Stimulated activated CD4-positive, alpha-beta T cell treated with anti-CD3 and anti-CD28 coated beads, Interleukin-4, amount 100 ng/mL, for 48 hours (primary cell): ENCODE results near the gene HSF4.

Source experiments
- DNase-seq, 2 donors: peaks; one replicate each; pipeline ENCODE4 v3.0.0-alpha.2; 2020; ENCODE audit warnings: low read depth in 2 of 2

HSF4 gene

DNA sequence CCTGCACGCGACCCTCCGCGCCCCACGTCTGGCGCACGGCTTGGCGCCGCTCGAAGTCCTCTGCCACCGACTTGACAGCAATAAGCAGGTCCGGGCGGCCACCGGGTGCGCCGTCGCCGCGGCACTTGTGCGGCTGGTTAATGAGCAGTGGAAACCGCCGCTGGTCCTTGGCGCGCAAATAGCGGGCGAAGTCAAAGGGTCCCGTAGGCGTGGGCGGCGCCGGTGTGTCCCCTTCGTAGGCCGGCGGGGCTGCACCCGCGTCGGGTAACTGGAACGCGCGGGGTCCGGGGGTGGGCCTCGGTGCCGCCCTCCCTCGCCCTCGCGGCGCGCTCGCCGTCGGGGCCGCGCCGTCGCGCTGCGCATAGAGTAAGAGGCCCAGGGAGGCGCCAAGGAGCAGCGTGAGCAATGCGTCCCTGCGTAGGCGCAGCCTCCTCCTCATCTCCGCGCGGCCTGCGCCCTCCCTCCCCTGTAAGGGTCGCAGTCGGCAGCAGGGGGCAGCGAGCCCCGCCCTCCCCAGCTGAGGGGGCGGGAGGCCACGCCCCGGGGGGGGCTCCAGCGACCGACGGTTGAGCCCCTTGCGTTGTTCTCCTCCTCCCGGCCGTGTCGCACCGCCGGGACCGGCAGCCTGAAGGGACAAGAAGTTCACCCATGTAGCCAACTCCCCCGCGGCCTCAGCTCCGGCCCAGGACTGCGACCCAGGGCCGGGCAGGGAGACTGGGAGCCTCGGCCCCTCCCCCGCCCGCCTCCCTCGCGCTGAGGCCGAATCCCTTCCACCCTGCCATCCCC, 14.3 kb upstream of the HSF4 start:
- DNase-seq, result no peak

DNA sequence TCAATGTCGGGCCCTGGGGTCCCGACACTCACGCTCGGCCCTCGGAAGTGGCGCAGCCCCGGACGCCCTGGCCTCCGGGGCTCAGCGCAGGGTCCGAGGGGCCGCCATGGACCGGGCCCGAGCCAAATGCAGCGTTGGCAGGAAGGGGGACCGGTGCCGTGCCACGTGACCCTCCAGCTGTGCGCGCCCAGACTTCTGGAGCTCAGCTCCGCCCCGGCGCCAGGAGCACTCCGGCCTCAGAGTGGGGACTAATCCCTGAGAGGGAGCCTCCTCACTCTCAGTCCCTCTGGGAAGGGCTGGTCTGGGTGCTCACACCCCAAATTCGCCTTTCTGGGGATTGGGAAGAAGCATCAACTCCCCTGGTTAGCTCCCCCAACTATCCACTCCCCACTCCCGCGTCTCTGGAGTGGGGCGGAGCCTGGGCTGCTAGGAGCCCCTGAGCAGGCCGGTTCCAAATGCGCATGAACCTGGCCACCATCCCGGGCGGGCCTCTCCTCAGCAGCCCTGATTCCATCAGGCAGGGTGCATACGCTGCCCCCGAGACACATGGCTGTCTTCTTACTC, 13.6 kb upstream of the HSF4 start, which contains the start of gene B3GNT9:
Gene B3GNT9 (minus strand): TSS at position 166 of the 564 bp plus-strand sequence. CDS start 513 bp downstream, outside the sequence.
- no peak for DNase-seq

DNA sequence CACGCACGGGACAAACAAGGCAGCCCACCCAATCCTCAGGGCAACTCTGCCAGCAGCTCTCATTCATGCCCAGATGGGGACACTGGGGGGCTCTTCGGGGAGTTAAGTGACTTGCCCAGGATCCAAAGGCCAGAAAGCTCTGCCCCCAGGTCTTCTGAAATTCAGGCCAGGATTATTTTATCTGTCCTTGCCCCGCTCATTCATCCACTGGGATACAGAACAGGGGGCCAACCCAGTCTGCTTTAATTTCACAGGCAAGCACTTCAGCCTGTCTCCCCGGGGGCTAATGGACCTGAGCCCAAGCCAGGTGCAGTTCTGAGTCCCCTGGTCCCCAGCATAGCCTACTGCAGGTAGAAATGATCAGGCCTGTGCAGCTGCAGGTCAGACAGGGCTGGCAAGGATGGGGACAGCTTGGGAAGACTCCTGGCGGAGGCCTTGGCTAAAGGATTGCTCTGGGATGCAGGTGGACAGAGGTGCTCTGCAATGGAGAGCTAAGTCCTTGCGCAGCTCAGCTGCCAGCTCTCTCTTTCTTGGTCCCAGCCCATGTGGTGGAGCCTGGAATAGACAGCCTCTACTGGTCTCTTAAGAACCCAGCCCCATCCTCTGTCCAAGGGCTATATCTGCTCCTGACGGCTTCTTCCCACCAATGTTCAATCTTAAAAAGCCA, 13.0 kb upstream of the HSF4 start:
- no peak for DNase-seq

DNA sequence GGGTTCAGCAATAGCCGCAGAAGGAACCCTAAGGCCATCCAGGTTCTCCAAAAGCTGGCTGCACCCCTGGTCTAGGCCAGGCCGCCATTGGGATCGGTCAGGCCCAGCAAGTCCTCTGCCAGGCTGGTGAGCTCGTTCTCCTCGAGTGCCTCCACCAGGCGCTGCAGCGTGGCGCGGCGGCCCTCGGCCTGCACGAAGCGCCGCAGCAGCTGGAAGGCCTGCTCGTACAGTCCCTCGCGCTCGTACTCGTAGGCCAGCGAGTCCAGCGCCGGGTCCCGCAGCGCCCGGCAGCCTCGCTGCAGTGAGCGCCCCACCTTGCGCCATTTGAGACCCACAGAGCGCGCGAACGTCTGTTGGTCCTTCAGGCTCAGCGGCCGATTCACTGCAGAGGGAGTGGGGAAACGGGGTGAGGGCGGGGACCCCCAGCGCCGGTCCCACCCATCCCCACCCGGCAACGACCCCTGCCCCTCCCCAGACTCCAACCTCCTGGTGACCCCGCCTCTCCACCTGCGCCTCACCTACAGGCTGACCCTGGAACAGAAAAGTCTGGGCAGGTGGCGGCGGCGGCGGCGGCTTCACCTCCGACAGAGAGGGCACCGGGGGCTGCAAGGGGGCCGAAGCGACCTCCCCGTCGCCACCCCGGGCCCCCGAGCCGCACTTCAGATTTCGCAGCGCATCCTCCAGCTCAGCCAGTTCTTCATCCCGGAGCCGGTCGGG, 9.8 kb upstream of the HSF4 start:
- DNase-seq, result no peak

DNA sequence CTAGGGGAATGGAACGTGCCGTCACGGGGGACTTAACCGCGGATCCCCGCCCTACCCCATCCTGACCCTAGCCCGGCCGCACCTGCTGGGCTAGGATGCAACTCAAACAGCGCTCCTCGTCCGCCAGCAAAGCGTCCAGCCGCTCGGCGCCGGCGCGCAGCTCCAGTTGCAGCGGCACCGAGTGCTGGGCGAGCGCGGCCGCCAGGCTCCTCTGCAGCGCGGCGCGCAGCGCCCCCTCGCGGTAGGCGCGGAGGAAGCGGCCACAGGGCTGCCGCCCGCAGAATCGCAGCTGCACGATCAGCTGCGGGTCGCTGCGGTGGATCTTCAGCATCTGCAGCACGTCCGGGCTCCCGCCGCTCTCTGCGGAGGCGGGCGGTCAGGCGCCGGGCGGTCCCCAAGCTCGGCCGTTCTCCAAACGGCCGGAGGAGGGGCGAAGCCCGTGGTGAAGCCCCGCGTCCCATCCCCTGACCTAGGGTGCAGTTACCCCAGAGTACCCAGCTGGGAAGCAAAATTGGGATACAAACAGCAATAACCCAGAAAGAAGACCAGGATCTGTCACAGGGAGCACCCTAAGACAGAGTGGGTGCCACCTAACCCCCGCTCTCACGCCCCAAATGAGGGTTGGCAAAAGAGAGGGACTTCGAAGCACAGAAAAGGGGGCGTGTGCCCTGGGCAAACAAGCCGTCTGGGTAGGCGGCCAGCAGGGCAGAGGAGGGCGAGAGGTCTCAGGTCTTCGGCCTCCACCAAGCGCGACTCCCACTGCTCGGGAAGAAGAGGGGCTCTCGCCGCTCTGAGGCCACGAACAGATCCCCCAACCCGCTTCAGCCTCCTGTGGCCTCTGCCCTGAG, 9.0 kb upstream of the HSF4 start:
- peak; percentile 72 to 83 for DNase-seq

DNA sequence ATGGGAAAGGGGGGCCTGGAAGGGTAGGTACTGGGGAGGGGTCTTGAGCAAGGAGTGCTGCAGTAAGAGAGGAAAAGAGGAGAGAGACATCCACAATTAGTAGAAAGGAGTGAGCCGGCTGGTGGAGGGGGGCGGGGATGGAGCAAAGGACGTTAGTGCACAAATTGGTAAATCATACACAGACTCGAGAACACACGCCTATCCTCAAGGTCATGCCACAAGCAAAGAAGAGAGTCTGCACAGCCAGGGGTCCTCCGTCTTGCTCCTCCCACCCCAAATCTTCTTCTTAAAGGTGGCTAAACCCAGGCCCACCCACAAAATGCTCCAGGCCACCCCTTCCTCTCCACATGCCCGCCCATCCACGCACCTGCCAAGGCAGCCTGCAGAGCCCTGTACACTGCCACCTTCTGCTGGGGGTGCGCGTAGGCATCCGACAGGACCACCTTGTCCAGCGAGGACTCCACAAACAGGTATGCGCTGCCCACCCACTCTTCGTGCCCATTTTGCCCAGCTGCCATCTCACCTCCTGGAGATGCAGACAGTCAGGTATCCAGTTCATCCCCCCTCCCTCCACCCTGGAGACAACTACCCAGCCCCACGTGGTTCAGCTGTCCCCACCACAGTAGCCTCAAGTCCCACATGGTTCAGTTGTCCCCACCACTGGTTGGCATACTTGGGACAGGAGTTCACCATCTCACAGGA, 8.3 kb upstream of the HSF4 start:
- no peak for DNase-seq

DNA sequence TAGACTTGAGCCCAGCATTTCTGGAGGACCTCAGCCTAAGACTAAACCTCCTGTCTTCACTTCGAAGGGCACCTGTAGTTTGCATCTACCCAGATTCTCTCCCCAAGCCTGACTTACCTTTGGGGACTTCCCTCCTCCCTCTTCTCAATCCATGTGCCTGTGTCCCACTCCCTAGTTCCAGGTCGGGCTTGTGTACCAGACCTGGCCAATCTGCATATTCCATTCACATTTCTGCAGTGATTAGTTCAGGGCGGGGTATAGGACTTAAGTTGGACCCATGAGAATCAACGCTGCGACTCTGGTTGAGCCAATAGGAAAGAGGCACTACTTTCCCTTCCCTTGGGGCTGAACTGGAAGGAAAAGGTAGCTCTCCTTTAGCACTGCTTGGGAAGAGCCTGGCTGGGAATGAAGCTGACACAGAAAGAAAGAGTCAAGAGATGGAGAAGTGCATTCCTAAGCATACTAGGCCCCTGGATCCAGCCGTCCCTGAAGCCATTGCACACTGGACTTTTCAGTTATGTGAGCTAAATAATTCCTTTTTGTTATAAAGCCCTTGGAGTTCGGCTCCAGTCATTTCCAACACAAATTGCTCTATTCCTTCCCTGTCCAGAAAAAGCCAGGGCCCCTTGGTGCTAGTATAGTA, 7.3 kb upstream of the HSF4 start:
- no peak for DNase-seq

DNA sequence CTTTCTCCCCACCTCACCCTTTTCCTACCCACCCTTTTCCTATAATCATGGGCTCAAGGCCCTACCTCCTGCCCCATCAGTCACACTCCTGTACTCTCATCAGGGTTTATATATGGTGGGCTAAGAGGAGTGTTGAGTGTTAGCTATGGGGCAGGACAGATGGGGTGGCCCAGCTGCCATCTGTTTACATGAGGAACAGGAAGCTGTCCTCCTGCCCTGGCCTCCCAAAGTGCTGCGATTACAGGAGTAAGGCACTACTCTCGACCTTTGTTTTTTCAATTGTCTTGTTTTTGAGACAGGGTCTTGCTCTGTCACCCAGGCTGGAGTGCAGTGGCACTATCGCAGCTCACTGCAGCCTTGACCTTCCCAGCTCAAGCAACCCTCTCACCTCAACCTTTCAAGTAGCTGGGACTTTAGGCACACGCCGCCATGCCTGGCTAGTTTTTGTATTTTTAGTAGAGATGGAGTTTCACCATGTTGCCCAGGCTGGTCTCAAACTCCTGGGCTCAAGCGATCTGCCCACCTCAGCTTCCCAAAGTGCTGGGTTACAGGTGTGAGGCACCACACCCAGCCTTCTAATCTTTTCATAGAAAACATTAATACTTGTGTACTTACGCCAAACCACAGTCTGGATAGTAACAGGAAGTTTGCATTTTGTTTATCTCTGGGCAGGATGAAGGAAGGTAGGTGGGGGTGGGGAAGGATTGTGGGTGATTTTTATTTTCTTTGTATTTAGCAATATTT, 6.5 kb upstream of the HSF4 start:
- no peak for DNase-seq

DNA sequence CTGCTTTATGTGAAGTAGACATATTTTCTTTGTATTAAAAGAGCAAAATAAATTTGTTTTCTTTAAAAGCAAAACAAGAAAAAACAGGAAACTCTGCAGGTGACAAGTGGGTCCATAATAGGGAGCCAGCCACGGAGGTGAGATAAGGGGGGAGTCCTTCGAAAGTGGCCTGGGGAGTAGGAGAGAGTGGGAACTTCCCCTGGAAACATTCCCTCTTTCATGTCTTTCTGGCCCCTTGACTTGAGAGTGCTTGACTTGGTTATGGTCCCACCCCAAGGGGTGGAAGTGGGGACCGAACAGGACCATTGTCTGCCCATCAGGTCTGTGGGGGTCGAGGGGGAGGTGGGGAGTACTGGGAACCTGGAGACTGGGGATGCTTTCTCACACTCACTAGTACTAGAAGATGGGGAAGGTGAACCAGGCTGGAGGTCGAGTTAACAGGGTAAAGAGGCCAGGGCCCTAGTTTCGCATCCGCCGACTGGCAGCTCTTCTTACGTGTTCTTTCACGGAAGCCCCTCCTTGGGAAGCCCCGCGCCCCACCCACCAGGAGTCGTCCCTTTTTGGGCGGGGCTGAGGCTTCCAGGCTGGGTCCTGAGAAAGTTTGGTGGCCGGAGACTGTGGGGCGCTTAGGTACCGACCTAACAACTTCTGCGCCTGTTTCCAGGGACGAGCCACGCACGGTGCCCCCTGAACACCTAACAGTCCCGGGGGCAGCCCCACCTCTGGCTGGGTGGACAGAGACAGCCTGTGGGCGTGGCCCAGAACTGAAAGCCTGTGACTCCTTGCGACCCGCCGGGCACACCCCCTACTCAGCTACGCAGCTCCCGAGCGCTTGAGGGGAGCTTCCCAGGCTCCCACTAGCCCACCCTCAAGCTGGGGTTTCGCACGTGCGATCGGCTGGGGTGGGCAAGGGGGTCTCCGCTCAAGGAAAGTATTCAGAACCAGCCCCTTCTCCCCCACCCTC, 5.6 kb upstream of the HSF4 start:
- peak; percentile 67 to 76 for DNase-seq

DNA sequence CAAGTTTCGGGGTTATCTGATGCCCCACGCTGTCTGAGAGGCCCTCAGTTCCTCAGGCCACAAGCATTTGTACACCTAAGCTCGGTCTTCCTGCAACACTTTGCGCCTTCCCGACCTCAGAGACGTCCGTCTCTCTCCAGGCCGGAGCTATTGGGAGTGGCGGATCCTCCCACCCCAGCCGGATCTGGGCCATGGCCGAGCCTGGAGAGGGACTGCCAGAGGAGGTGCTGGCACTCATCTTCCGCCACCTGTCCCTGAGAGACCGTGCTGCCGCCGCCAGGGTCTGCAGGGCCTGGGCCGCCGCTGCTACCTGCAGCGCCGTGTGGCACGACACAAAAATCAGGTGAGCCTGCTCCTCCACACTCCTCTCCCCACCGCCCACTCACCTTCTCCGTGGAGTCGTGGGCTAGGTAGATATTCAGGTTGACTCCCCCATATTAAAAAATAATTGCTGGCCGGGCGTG, 2.9 kb upstream of the HSF4 start:
- no peak for DNase-seq

DNA sequence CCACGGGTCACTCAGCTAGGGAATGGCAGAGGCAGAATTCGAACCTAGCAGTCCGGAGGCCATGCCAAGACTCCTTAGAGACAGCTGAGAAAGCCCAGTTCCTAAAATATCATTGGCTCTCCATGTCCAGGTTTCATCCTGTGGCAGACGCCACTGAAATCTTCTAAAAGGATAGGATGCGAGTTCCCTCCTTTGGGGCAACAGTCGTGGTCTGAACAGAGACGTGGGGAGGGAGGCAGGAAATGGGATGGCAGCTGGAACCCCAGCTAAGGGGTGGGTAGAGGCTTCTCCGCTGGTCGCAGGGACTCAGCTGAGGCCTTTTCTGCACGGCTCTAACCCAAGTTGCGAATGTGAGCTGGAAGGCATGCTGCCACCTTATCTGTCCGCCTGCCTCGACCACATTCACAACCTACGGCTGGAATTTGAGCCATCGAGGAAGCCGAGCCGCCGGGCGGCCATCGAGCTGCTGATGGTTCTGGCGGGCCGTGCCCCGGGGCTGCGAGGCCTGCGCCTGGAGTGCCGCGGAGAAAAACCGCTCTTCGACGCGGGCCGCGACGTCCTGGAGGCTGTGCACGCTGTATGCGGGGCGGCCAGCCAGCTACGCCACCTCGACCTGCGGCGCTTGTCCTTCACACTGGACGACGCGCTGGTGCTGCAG, 1.9 kb upstream of the HSF4 start:
- no peak for DNase-seq

DNA sequence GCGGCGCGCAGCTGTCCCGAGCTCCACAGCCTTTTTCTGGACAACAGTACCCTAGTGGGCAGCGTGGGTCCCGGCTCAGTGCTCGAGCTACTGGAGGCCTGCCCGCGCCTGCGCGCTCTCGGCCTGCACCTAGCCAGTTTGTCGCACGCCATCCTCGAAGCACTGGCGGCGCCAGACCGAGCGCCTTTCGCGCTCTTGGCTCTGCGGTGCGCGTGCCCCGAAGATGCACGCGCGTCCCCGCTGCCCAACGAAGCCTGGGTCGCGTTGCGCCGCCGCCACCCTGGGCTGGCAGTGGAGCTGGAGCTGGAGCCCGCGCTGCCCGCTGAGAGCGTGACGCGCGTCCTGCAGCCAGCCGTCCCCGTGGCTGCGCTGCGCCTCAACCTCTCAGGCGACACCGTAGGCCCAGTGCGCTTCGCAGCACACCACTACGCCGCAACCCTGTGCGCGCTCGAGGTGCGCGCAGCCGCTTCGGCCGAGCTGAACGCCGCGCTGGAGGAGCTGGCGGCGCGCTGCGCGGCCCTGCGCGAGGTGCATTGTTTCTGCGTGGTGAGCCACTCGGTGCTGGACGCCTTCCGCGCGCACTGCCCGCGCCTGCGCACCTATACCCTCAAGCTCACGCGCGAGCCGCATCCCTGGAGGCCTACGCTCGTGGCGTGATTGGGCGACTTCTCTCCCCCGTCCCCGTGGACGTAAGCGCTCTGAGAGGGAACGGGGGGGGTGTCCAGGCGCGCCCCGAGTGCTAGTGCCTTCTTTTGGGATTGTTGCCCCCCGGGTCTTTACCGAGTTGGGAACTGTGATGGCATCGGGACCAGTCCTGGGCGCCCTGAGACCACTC, 1.2 kb upstream of the HSF4 start:
- DNase-seq, result no peak

DNA sequence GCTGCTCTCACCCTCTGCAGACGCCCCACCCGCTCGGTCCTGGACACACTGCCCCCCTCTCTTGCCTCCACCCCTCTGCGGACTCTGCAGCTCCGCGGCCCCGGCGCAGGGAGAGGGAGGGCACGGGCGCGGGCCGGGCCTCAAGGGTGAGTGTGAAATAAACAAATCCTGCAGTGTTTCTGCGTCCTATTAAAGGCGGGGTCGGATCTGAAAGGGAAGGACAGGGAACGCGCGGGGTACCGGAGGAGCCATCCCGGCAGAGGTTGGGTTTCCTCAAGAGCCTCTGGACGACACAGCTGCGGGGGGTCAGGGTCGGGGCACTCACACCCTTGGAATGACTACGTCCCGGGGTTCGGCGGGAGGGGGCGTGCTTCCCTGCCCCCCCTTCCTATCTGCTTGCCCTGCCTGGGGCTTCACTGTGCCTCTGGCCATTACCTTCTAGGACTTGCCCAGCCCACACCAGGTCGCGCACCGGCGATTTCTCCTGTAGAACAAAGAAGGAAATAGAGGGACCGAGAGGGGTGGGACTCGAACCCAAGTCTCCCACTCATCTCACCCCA, 466 bp upstream of the HSF4 start:
- DNase-seq, result no peak

DNA sequence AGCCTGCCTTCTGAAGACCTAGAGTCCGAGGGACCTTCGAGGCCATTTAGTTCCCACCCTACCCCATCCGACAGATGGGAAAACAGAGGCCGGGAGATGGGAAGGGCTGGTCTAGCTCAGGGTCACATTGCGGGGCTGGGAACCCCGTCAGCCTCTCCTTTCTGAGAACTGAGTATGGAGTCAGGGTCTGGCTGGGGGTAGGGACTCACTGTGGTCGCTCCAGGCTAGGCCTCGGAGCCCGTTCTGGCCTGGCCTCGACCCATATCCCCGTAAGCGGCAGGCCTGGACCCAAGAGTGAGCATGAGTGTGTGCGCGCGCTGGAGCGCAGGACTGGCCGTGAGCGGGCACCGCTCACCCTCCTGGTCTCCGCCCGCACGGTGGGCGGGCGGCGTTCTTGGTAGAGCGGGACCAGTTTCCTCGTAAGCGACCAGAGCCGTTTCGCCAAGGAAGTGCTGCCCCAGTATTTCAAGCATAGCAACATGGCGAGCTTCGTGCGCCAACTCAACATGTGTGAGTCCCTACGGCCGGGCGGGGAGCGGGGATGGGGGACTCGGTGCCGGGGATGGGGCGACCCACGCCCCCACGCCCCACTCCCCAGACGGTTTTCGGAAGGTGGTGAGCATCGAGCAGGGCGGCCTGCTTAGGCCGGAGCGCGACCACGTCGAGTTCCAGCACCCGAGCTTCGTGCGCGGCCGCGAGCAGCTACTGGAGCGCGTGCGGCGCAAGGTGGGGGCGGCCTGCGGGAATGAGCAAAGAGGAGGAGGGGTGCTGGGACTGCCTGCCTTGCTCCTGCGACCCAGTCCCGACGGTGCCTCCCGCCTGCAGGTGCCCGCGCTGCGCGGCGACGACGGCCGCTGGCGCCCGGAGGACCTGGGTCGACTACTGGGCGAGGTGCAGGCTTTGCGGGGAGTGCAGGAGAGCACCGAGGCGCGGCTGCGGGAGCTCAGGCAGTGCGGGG, 855 bp downstream of the HSF4 start:
- DNase-seq, result no peak

DNA sequence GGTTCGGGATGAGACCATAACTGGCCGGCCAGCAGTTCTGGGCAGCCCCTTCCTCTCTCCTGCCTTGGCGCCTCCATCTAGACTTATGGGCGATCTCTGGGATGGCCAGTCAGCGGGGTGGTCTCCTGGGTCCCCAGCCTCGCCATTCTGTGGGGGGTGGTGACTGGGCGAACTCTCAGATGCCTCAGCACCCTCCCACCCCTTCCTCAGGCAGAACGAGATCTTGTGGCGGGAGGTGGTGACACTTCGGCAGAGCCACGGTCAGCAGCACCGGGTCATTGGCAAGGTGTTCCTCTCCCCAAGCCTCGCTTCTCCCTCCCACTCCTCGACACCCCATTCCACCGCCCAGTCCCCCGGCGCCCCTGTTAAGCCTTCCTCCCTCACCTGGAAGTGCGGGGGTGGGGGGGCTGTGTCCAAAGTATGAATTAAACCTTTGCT, 1.6 kb downstream of the HSF4 start:
- no peak for DNase-seq
